CD4-positive, CD25-positive, alpha-beta regulatory T cell (primary cell): Measurements from ENCODE around the gene TNFSF11. TPM values are rescaled to one million over a fixed set of nuclear protein-coding genes. Genes with fewer than 3 reads are reported as not detected.

Experiments
- ATAC-seq, 2 donors: fragments of 150-1000 bp; cut with Tn5 transposase; one replicate each; pipeline ENCODE4 v1.10.0; 2021; ENCODE audit warnings: low read depth in 2 of 2, moderate number of reproducible peaks in 2 of 2, moderate library complexity in 1 of 2
- DNase-seq, 3 donors: peaks; one replicate each; pipeline versions ENCODE4 v3.0.0 to v3.0.0-alpha.2; 2012 to 2022; ENCODE audit warnings: mixed read lengths in 1 of 3
- H3K27ac ChIP-seq: one replicate; pipeline ENCODE4 v1.7.0; 2013; ENCODE audit warnings: mild to moderate bottlenecking, low read length; ENCODE audit not compliant: insufficient read depth, poor library complexity, severe bottlenecking
- H3K27me3 ChIP-seq: one replicate; pipeline ENCODE4 v1.7.0; 2013; ENCODE audit warnings: low read length; ENCODE audit not compliant: control insufficient read depth, insufficient read depth
- H3K36me3 ChIP-seq: one replicate; pipeline ENCODE4 v1.7.0; 2013; ENCODE audit warnings: mild to moderate bottlenecking, low read length, moderate library complexity; ENCODE audit not compliant: control insufficient read depth, insufficient read depth
- H3K4me1 ChIP-seq: 2 replicates; pipeline ENCODE4 v1.7.0; 2013; ENCODE audit warnings: mild to moderate bottlenecking, low read length; ENCODE audit not compliant: insufficient read depth, control insufficient read depth, poor library complexity, severe bottlenecking
- H3K4me3 ChIP-seq: one replicate; pipeline ENCODE4 v1.7.0; 2013; ENCODE audit warnings: low read depth, mild to moderate bottlenecking, low read length, moderate library complexity
- H3K9me3 ChIP-seq, 2 experiments: 1 replicate in 1 of 2; 2 replicates in 1 of 2; pipeline ENCODE4 v1.7.0; 2013; ENCODE audit warnings: low read length in 2 of 2, mild to moderate bottlenecking in 1 of 2, moderate library complexity in 1 of 2; ENCODE audit not compliant: control insufficient read depth in 2 of 2
- H3K27ac Mint-ChIP-seq, 3 donors: one replicate each; pipeline ENCODE4 v1.8.0; 2020 to 2022; ENCODE audit warnings: mild to moderate bottlenecking in 3 of 3, mixed read lengths in 3 of 3, moderate library complexity in 2 of 3
- H3K27me3 Mint-ChIP-seq: one replicate; pipeline ENCODE4 v1.8.0; 2022; ENCODE audit warnings: mild to moderate bottlenecking, mixed read lengths
- H3K36me3 Mint-ChIP-seq: one replicate; pipeline ENCODE4 v1.8.0; 2020; ENCODE audit warnings: mixed read lengths
- H3K4me1 Mint-ChIP-seq, 4 donors: one replicate each; pipeline ENCODE4 v1.8.0; 2020 to 2022; ENCODE audit warnings: mixed read lengths in 4 of 4, mild to moderate bottlenecking in 1 of 4
- H3K4me3 Mint-ChIP-seq, 4 donors: one replicate each; pipeline ENCODE4 v1.8.0; 2020 to 2022; ENCODE audit warnings: mild to moderate bottlenecking in 4 of 4, mixed read lengths in 4 of 4, moderate library complexity in 3 of 4
- H3K9me3 Mint-ChIP-seq, 7 donors: one replicate each; pipeline ENCODE4 v1.8.0; 2020 to 2022; ENCODE audit warnings: mixed read lengths in 7 of 7, mild to moderate bottlenecking in 3 of 7, moderate library complexity in 2 of 7
- polyA plus RNA-seq, 4 donors: library from polyadenylated mRNA; unstranded; fragments of 300-500 nt; fragmentation: Illumina TruSeq; gene quantifications; one replicate each; pipeline ENCODE4 v1.2.3, GENCODE V29; 2021
- total RNA-seq: library from RNA; stranded (reverse); gene quantifications from one replicate; pipeline ENCODE4 v1.2.3, GENCODE V29; 2022

Gene TNFSF11
- total and polyA plus RNA-seq, 5 donors from 2014 or later, result 0.13 to 1.3 (median 0.23) TPM; not detected in 2

DNA sequence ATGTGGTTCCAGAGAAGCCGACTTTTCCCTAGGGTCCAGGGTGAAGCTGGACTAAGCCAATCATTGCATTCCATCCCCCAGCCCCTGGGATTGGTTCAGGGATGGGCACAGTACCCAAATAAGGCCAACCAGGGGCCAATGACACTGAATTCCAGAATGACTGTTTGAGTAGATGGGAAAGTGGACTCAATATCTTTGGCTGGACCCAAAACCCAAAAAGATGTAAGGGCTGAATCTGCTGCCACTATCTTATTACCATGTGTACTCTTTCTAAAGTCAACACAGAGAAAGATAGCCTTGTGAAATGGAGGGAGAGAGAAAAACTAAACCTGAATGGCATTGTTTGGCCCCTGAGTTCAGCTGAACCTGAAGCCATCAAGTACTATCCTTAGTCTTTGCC lies 39.2 kb upstream of the TNFSF11 start:
- no peak overlapping the region for H3K4me3 Mint-ChIP-seq
- no peak for DNase-seq
- no peaks in the 10 kb centered on the region for H3K9me3 ChIP-seq
- no peaks in the 10 kb centered on the region for H3K36me3 ChIP-seq
- no peak overlapping the region for H3K27ac Mint-ChIP-seq
- H3K36me3 Mint-ChIP-seq, result no peaks in the 10 kb centered on the region
- peaks cover 0 to 3% (median 0%) of the 10 kb centered on the region in 7 donors for H3K9me3 Mint-ChIP-seq
- no peaks in the 10 kb centered on the region for H3K4me1 ChIP-seq
- H3K4me3 ChIP-seq, result no peak overlapping the region
- peaks cover 4 to 7% (median 6%) of the 10 kb centered on the region in 4 donors for H3K4me1 Mint-ChIP-seq
- no peak for ATAC-seq
- no peaks in the 10 kb centered on the region for H3K27me3 ChIP-seq
- H3K27me3 Mint-ChIP-seq, result peaks cover 4% of the 10 kb centered on the region
- no peak overlapping the region for H3K27ac ChIP-seq

- H3K36me3 Mint-ChIP-seq, result no peaks in the 10 kb centered on the region
- ATAC-seq (no peak), DNase-seq (no peak)
- no peaks in the 10 kb centered on the region for H3K36me3 ChIP-seq
- no peak overlapping the region for H3K4me3 Mint-ChIP-seq
- H3K27me3 ChIP-seq, result no peaks in the 10 kb centered on the region
- H3K4me1 ChIP-seq, result no peaks in the 10 kb centered on the region
- H3K9me3 ChIP-seq, result no peaks in the 10 kb centered on the region
- H3K4me1 Mint-ChIP-seq, result no peaks in the 10 kb centered on the region
- no peak overlapping the region for H3K27ac ChIP-seq
- no peak overlapping the region for H3K4me3 ChIP-seq
- peaks cover 0 to 3% (median 0%) of the 10 kb centered on the region in 7 donors for H3K9me3 Mint-ChIP-seq
- no peak overlapping the region for H3K27ac Mint-ChIP-seq
- H3K27me3 Mint-ChIP-seq, result no peaks in the 10 kb centered on the region
These were observed 35.0 kb upstream of the TNFSF11 start for GRCh38 chr13:42538996-42539395.

- Mint-ChIP-seq H3K36me3 (no peaks in the 10 kb centered on the region), H3K27me3 (no peaks in the 10 kb centered on the region), H3K9me3 (peaks cover 0 to 3% (median 0%) of the 10 kb centered on the region in 7 donors), H3K4me1 (no peaks in the 10 kb centered on the region), H3K4me3 (no peak overlapping the region), H3K27ac (no peak overlapping the region)
- Histone ChIP-seq H3K9me3 (no peaks in the 10 kb centered on the region), H3K27me3 (no peaks in the 10 kb centered on the region), H3K4me3 (no peak overlapping the region), H3K36me3 (no peaks in the 10 kb centered on the region), H3K27ac (no peak overlapping the region), H3K4me1 (no peaks in the 10 kb centered on the region)
- no peak for DNase-seq
- no peak for ATAC-seq
These were observed 34.3 kb upstream of the TNFSF11 start for GRCh38 chr13:42539670-42540069.

DNA sequence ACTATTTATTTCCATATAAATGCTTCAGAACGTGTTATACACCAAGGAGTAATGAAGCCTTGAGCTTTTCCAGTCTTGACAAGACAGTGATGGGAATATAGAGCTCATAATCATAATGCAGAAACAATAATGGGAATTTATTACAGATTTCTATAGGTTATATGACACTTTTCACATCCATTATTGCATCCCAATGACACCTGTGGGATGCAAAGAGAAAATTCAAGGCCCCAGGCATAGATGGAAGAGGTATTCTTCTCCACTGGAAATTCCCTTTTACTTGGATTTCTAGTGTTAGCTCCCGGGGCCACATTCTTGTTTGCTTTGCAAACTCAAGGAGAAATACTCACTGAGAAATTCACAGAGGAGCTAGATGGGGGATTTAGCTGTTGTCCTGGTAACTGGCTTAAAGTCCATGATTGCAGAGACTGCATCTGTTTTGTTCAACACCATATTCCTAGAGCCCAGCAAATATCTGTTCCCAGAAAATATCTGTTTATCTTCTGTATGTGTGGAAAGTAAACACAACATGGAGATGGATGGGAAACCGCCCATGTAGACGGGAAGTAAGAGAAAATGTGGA lies 30.6 kb upstream of the TNFSF11 start:
- Histone ChIP-seq H3K4me3 (no peak overlapping the region), H3K36me3 (no peaks in the 10 kb centered on the region), H3K4me1 (no peaks in the 10 kb centered on the region), H3K27ac (no peak overlapping the region), H3K9me3 (no peaks in the 10 kb centered on the region), H3K27me3 (no peaks in the 10 kb centered on the region)
- no peaks in the 10 kb centered on the region for H3K27me3 Mint-ChIP-seq
- H3K27ac Mint-ChIP-seq, result no peak overlapping the region
- H3K4me3 Mint-ChIP-seq, result no peak overlapping the region
- no peaks in the 10 kb centered on the region for H3K4me1 Mint-ChIP-seq
- no peaks in the 10 kb centered on the region for H3K36me3 Mint-ChIP-seq
- no peaks in the 10 kb centered on the region for H3K9me3 Mint-ChIP-seq
- no peak for DNase-seq
- ATAC-seq, result no peak

DNA sequence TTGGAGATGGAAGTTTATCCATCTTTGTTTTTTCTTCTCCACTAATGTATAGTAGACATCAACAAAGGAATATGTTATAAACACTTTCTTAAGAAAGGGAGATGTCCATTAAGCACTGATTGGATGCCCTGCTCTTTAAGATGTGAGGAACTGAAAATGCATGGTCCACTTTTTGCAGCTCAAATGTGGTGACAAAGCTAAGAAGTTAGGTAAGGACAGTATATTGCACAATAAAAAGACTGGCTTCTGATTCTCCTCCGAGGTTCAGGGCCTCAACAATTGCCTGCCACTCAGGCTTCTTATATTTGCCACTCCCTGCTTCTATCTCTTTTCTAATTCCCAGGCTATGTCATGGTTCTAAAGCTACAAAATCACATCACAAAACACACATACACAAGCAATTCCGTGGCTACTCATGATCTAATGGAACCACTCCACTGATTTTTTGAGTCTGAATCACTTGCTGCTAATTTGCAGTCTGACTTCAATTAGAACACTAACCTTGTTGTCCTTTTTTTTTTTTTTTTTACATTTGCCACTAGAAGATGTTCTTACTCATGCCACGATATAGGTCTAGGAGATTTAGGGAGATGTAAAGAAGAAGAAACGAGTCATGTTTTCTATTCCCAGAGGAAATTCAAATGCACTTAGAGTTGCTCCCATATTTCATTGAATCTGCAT lies 29.6 kb upstream of the TNFSF11 start:
- Mint-ChIP-seq H3K27ac (peak overlapping the region in 1 of 3 donors; percentile 22), H3K4me1 (no peaks in the 10 kb centered on the region), H3K4me3 (no peak overlapping the region), H3K9me3 (no peaks in the 10 kb centered on the region), H3K27me3 (no peaks in the 10 kb centered on the region), H3K36me3 (no peaks in the 10 kb centered on the region)
- Histone ChIP-seq H3K27ac (no peak overlapping the region), H3K9me3 (no peaks in the 10 kb centered on the region), H3K4me1 (no peaks in the 10 kb centered on the region), H3K27me3 (no peaks in the 10 kb centered on the region), H3K36me3 (no peaks in the 10 kb centered on the region), H3K4me3 (no peak overlapping the region)
- DNase-seq (no peak), ATAC-seq (no peak)

DNA sequence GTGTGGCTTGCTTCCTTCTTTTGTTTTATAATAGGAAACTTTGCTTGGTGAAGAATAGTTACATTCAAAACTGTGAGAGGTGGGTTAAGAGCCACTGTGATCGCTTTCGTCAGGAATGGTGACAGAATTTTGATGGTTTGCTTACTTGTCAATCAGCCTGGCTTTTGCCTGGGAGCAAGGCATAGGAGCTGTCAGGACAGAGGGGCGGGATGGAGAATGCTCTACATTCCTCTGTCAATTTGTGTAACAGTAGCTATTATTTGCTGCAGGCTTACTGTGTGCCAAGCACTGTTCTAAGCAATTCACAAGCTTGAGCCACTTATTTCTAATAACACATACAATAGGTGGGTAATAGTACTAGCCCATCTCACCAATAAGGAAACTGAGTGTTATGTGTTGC lies 28.1 kb upstream of the TNFSF11 start:
- Mint-ChIP-seq H3K9me3 (no peaks in the 10 kb centered on the region), H3K4me3 (no peak overlapping the region), H3K27me3 (no peaks in the 10 kb centered on the region), H3K36me3 (no peaks in the 10 kb centered on the region), H3K27ac (no peak overlapping the region), H3K4me1 (no peaks in the 10 kb centered on the region)
- ATAC-seq (no peak), DNase-seq (no peak)
- no peak overlapping the region for H3K27ac ChIP-seq
- no peak overlapping the region for H3K4me3 ChIP-seq
- H3K27me3 ChIP-seq, result no peaks in the 10 kb centered on the region
- H3K36me3 ChIP-seq, result no peaks in the 10 kb centered on the region
- H3K9me3 ChIP-seq, result no peaks in the 10 kb centered on the region
- no peaks in the 10 kb centered on the region for H3K4me1 ChIP-seq

DNA sequence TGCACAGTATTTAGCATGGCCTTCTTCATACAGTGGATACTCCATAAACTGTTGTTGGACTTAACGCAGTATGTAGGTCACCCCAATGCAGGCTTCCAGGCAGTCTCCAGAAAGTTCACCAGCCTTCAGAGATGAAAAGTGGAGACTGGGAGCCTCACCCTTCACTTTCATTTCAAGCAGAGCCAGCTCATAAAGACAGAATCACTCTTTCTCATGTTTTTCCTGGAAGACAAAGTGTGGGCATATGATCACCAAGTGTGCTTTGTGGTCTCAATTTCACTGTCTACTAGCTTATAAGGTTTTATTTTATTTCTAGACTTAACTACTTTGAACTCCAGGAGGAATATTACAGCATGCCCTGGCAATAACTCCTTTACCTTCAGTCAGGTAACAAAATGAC lies 26.3 kb upstream of the TNFSF11 start:
- Mint-ChIP-seq H3K36me3 (no peaks in the 10 kb centered on the region), H3K4me1 (no peaks in the 10 kb centered on the region), H3K4me3 (no peak overlapping the region), H3K27me3 (peaks cover 4% of the 10 kb centered on the region), H3K27ac (no peak overlapping the region), H3K9me3 (peaks cover 0 to 4% (median 0%) of the 10 kb centered on the region in 7 donors)
- no peak overlapping the region for H3K27ac ChIP-seq
- no peak for ATAC-seq
- H3K4me1 ChIP-seq, result no peaks in the 10 kb centered on the region
- H3K9me3 ChIP-seq, result no peaks in the 10 kb centered on the region
- DNase-seq, result no peak
- H3K36me3 ChIP-seq, result no peaks in the 10 kb centered on the region
- no peaks in the 10 kb centered on the region for H3K27me3 ChIP-seq
- no peak overlapping the region for H3K4me3 ChIP-seq
